Fibroblast of lung (primary cell): ENCODE measurements around the gene FRMD4A. TPM values are rescaled to one million over a fixed set of nuclear protein-coding genes. Genes with fewer than 3 reads are reported as not detected.

Experiments used
- DNase-seq, 2 donors: peaks; one replicate each; pipeline versions ENCODE4 v3.0.0 to v3.0.0-alpha.2; 2010; ENCODE audit warnings: low read depth in 2 of 2
- H2AFZ ChIP-seq: 2 replicates; pipeline ENCODE4 v1.5.1; 2012; ENCODE audit warnings: low read length, control low read depth, inconsistent platforms
- H3K27ac ChIP-seq: 2 replicates; pipeline ENCODE4 v1.5.1; 2011; ENCODE audit warnings: low read length, control low read depth; ENCODE audit not compliant: insufficient read depth
- H3K27me3 ChIP-seq: 2 replicates; pipeline ENCODE4 v1.5.1; 2011; ENCODE audit warnings: mild to moderate bottlenecking, low read length; ENCODE audit not compliant: control insufficient read depth, insufficient read depth
- H3K36me3 ChIP-seq: 2 replicates; pipeline ENCODE4 v1.5.1; 2011; ENCODE audit warnings: low read length; ENCODE audit not compliant: control insufficient read depth, insufficient read depth
- H3K4me1 ChIP-seq: 2 replicates; pipeline ENCODE4 v1.5.1; 2011; ENCODE audit warnings: low read length; ENCODE audit not compliant: control insufficient read depth, insufficient read depth; ENCODE audit errors: extremely low read depth
- H3K4me2 ChIP-seq: 2 replicates; pipeline ENCODE4 v1.5.1; 2011; ENCODE audit warnings: low read length, control low read depth; ENCODE audit not compliant: insufficient read depth; ENCODE audit errors: extremely low read depth
- H3K4me3 ChIP-seq, 4 experiments: fragments of 200-600 bp in 1 of 4; sonication (generic) in 1 of 4; replicated peaks in 1 of 4; 2 replicates each; pipeline ENCODE4 v1.5.1; 2011 to 2016; ENCODE audit warnings: low read length in 4 of 4, low read depth in 3 of 4, mild to moderate bottlenecking in 3 of 4, control low read depth in 2 of 4, inconsistent platforms in 1 of 4, mixed read lengths in 1 of 4; ENCODE audit not compliant: insufficient read depth in 1 of 4; ENCODE audit errors: control extremely low read depth in 1 of 4
- H3K79me2 ChIP-seq: 2 replicates; pipeline ENCODE4 v1.5.1; 2012; ENCODE audit warnings: mild to moderate bottlenecking, low read length, inconsistent platforms; ENCODE audit not compliant: control insufficient read depth, insufficient read depth
- H3K9ac ChIP-seq: 2 replicates; pipeline ENCODE4 v1.5.1; 2011; ENCODE audit warnings: mild to moderate bottlenecking, low read length, control low read depth; ENCODE audit not compliant: insufficient read depth
- H3K9me3 ChIP-seq: 2 replicates; pipeline ENCODE4 v1.5.1; 2012; ENCODE audit warnings: low read depth, low read length; ENCODE audit not compliant: control insufficient read depth, insufficient read depth
- H4K20me1 ChIP-seq: 2 replicates; pipeline ENCODE4 v1.5.1; 2011; ENCODE audit warnings: low read length; ENCODE audit not compliant: control insufficient read depth, insufficient read depth; ENCODE audit errors: extremely low read depth
- EZH2 ChIP-seq: IDR thresholded peaks from 2 replicates; pipeline ENCODE4 v1.5.1; 2012; ENCODE audit warnings: low read length, control low read depth, mild to moderate bottlenecking; ENCODE audit errors: missing control alignments
- polyA plus RNA-seq, 2 donors: library from polyadenylated mRNA; depleted of rRNA in 1 of 2; stranded (reverse) in 1 of 2; unstranded in 1 of 2; fragments of >200 nt; gene quantifications; 2 replicates each; pipeline ENCODE4 v1.2.1, GENCODE V29; 2011 to 2012; ENCODE audit warnings: missing spikeins in 1 of 2
- total RNA-seq: library from RNA; depleted of rRNA; stranded (reverse); fragments of >200 nt; gene quantifications from 2 replicates; pipeline ENCODE4 v1.2.1, GENCODE V29; 2014
- TF ChIP-seq, protein P1 (sequence below), 2 donors: IDR thresholded peaks in 1 of 2; conservative IDR thresholded peaks in 1 of 2; 1 replicate in 1 of 2; 2 replicates in 1 of 2; pipeline ENCODE4 v1.5.1; 2011 to 2012; ENCODE audit warnings: low read length in 2 of 2, control low read depth in 1 of 2, inconsistent platforms in 1 of 2, low read depth in 1 of 2, mild to moderate bottlenecking in 1 of 2

The FRMD4A gene
- total and polyA plus RNA-seq, 2 donors (not counting 1 experiment from before 2014, with no cell fraction given) = 26.9 to 63.6 TPM

- H3K9ac ChIP-seq = peak overlapping the region; percentile 64
- peaks cover 14% of the 10 kb centered on the region for H3K36me3 ChIP-seq
- H2AFZ ChIP-seq = no peak overlapping the region
- H3K27ac ChIP-seq = peak overlapping the region; percentile 94
- H3K9me3 ChIP-seq = no peaks in the 10 kb centered on the region
- peak; percentile 81 to 85 for DNase-seq
- H3K4me2 ChIP-seq = peak overlapping the region; percentile 75
- TF ChIP-seq EZH2 = no peak
- TF ChIP-seq, protein P1, sequence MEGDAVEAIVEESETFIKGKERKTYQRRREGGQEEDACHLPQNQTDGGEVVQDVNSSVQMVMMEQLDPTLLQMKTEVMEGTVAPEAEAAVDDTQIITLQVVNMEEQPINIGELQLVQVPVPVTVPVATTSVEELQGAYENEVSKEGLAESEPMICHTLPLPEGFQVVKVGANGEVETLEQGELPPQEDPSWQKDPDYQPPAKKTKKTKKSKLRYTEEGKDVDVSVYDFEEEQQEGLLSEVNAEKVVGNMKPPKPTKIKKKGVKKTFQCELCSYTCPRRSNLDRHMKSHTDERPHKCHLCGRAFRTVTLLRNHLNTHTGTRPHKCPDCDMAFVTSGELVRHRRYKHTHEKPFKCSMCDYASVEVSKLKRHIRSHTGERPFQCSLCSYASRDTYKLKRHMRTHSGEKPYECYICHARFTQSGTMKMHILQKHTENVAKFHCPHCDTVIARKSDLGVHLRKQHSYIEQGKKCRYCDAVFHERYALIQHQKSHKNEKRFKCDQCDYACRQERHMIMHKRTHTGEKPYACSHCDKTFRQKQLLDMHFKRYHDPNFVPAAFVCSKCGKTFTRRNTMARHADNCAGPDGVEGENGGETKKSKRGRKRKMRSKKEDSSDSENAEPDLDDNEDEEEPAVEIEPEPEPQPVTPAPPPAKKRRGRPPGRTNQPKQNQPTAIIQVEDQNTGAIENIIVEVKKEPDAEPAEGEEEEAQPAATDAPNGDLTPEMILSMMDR (conservative IDR thresholded peaks at IDR 0.05 in 1 of 2, IDR thresholded peaks at IDR 0.05 in 1 of 2; ENCODE audit: low read depth in 1 of 2, low read length in 2 of 2) = no peak
- peaks cover 21% of the 10 kb centered on the region for H3K4me1 ChIP-seq
- no peaks in the 10 kb centered on the region for H4K20me1 ChIP-seq
- H3K79me2 ChIP-seq = peaks cover 14% of the 10 kb centered on the region
- H3K4me3 ChIP-seq = peak overlapping the region in 2 of 4 experiments; percentile 24 to 40
- no peaks in the 10 kb centered on the region for H3K27me3 ChIP-seq
Measured at GRCh38 chr10:13684252-13684791, 646.4 kb downstream of the FRMD4A start.

DNA sequence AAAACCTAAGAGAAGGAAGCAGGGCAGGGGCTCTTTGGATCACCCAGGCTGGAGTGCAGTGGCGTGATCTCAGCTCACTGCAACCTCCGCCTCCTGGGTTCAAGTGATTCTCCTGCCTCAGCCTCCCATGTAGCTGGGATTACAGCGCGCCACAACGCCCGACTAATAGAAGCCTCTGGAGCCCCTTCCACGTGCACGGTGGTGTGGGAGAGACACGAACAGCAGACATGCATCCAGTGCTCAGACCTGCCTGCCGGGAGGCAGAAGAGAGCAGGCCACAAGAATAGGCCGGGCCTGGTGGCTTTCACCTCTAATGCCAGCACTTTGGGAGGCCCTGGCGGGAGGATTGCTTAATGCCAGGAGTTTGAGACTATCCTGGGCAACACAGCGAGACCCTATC is 647.7 kb downstream of the FRMD4A start:
- Histone ChIP-seq H3K27ac (peak overlapping the region; percentile 55), H3K27me3 (no peaks in the 10 kb centered on the region)

GRCh38 chr10:13681960-13682359 is 648.8 kb downstream of the FRMD4A start:
- no peak for TF ChIP-seq EZH2
- TF ChIP-seq, protein P1 (conservative IDR thresholded peaks at IDR 0.05 in 1 of 2, IDR thresholded peaks at IDR 0.05 in 1 of 2; ENCODE audit: low read depth in 1 of 2, low read length in 2 of 2) = no peak
- Histone ChIP-seq H3K36me3 (peaks cover 13% of the 10 kb centered on the region), H3K27me3 (no peaks in the 10 kb centered on the region), H3K4me2 (no peak overlapping the region), H3K9ac (no peak overlapping the region), H3K9me3 (no peaks in the 10 kb centered on the region), H2AFZ (no peak overlapping the region), H3K4me1 (peaks cover 21% of the 10 kb centered on the region), H3K4me3 (no peak overlapping the region), H3K27ac (no peak overlapping the region), H3K79me2 (peaks cover 9% of the 10 kb centered on the region), H4K20me1 (no peaks in the 10 kb centered on the region)
- DNase-seq = peak in 1 of 2 donors; percentile 47

More for the DNA sequence above, 647.7 kb downstream of the FRMD4A start:
- Histone ChIP-seq H3K4me1 (peaks cover 21% of the 10 kb centered on the region), H4K20me1 (no peaks in the 10 kb centered on the region), H3K4me2 (no peak overlapping the region), H3K4me3 (no peak overlapping the region), H3K9me3 (no peaks in the 10 kb centered on the region), H3K79me2 (peaks cover 14% of the 10 kb centered on the region), H3K36me3 (peaks cover 16% of the 10 kb centered on the region), H2AFZ (no peak overlapping the region), H3K9ac (no peak overlapping the region)
- TF ChIP-seq, protein P1 (conservative IDR thresholded peaks at IDR 0.05 in 1 of 2, IDR thresholded peaks at IDR 0.05 in 1 of 2; ENCODE audit: low read depth in 1 of 2, low read length in 2 of 2) = no peak
- no peak for TF ChIP-seq EZH2
- DNase-seq = no peak
